Measurements from ENCODE around the gene MAS1. TPM values are rescaled to one million over a fixed set of nuclear protein-coding genes. Genes with fewer than 3 reads are reported as not detected.

MAS1 gene
- polyA plus RNA-seq, 1 of the 3 experiments (the other 2 are of a cell fraction): not detected

GRCh38 chr6:159906400-159906799 lies 15.6 kb downstream of the MAS1 start:
- no peak overlapping the region for H3K27ac ChIP-seq (ENCODE audit: low read depth in 2 of 2, low read length in 1 of 2)
- POLR2A ChIA-PET: no interaction called here

GRCh38 chr6:159908535-159908934 lies 17.7 kb downstream of the MAS1 start:
- no peaks in the 10 kb centered on the region for H3K9me2 ChIP-seq
- no peak overlapping the region for H3K4me3 ChIP-seq (ENCODE audit: low read depth in 2 of 2, low read length in 1 of 2)
- H2AFZ ChIP-seq (ENCODE audit: low read depth): no peak overlapping the region
- H4K20me1 ChIP-seq (ENCODE audit: insufficient read depth): no peaks in the 10 kb centered on the region
- no peaks in the 10 kb centered on the region for H3K9me3 ChIP-seq
- no peak overlapping the region for H3K9ac ChIP-seq
- peaks cover 0 to 11% of the 10 kb centered on the region in 2 experiments; a peak in 1 of 4 replicates for H3K4me1 ChIP-seq (ENCODE audit: control insufficient read depth in 1 of 2, insufficient read depth in 2 of 2, low read depth in 1 of 2, low read length in 1 of 2)
- DNase-seq: no peak
- no peak overlapping the region for H3K4me2 ChIP-seq
- H3K27me3 ChIP-seq (ENCODE audit: insufficient read depth): peaks cover 8% of the 10 kb centered on the region; the same call in 1 of the 2 replicates
- no peaks in the 10 kb centered on the region for H3K79me2 ChIP-seq (ENCODE audit: insufficient read depth)
- H3K36me3 ChIP-seq (replicated peaks in 1 of 2; ENCODE audit: control insufficient read depth in 1 of 2, insufficient read depth in 2 of 2, low read length in 1 of 2): no peaks in the 10 kb centered on the region
- no peaks in the 10 kb centered on the region for H3F3A ChIP-seq (replicated peaks; ENCODE audit: insufficient read depth)
- H3K27ac ChIP-seq (ENCODE audit: low read depth in 2 of 2, low read length in 1 of 2): no peak overlapping the region
- ChIA-PET CTCF (no interaction called here), POLR2A (no interaction called here)
- TF ChIP-seq NRF1 (IDR thresholded peaks at IDR 0.05; ENCODE audit: low read depth, low read length) (no peak), ELF1 (IDR thresholded peaks at IDR 0.05) (no peak), RXRA (IDR thresholded peaks at IDR 0.05; ENCODE audit: borderline replicate concordance, low read depth) (no peak), TEAD4 (IDR thresholded peaks at IDR 0.05; ENCODE audit: borderline replicate concordance, insufficient read depth) (no peak), TAF1 (IDR thresholded peaks at IDR 0.05; ENCODE audit: borderline replicate concordance, low read depth, low read length) (no peak), POLR2AphosphoS5 (IDR thresholded peaks at IDR 0.05; ENCODE audit: low read depth, low read length) (no peak), RAD21 (IDR thresholded peaks at IDR 0.05; ENCODE audit: low read length) (no peak), EZH2phosphoT487 (IDR thresholded peaks at IDR 0.05; ENCODE audit: borderline replicate concordance, low read depth) (no peak), CHD2 (IDR thresholded peaks at IDR 0.05; ENCODE audit: low read length, partially characterized antibody) (no peak), FOXM1 (IDR thresholded peaks at IDR 0.05; ENCODE audit: low read depth) (no peak), SMC3 (IDR thresholded peaks at IDR 0.05; ENCODE audit: low read depth, low read length) (no peak), RFX5 (IDR thresholded peaks at IDR 0.05; ENCODE audit: low read length) (no peak), USF2 (IDR thresholded peaks at IDR 0.05; ENCODE audit: borderline replicate concordance, low read depth, low read length) (no peak), MXI1 (IDR thresholded peaks at IDR 0.05; ENCODE audit: low read depth, low read length) (no peak), NFIC (IDR thresholded peaks at IDR 0.05; ENCODE audit: borderline replicate concordance) (no peak), MEF2A (IDR thresholded peaks at IDR 0.05; ENCODE audit: borderline replicate concordance, low read depth) (no peak), REST (IDR thresholded peaks at IDR 0.05; ENCODE audit: low read depth, low read length) (no peak), MAX (IDR thresholded peaks at IDR 0.05; ENCODE audit: low read depth) (no peak), JUND (IDR thresholded peaks at IDR 0.05) (no peak), EP300 (IDR thresholded peaks at IDR 0.05; ENCODE audit: borderline replicate concordance in 1 of 2, low read depth in 1 of 2, low read length in 1 of 2) (no peak)
- 63% methylated on average over 4 of the region's 4 CpGs for WGBS (ENCODE audit: low lambda C conversion rate)

More at GRCh38 chr6:159906400-159906799, 15.6 kb downstream of the MAS1 start:
- Histone ChIP-seq H3K9me3 (no peaks in the 10 kb centered on the region), H3F3A (replicated peaks; ENCODE audit: insufficient read depth) (no peaks in the 10 kb centered on the region), H4K20me1 (ENCODE audit: insufficient read depth) (no peaks in the 10 kb centered on the region), H3K27me3 (ENCODE audit: insufficient read depth) (no peaks in the 10 kb centered on the region; the same call in 1 of the 2 replicates), H3K9me2 (no peaks in the 10 kb centered on the region), H3K4me3 (ENCODE audit: low read depth in 2 of 2, low read length in 1 of 2) (no peak overlapping the region), H3K9ac (no peak overlapping the region), H3K4me1 (ENCODE audit: control insufficient read depth in 1 of 2, insufficient read depth in 2 of 2, low read depth in 1 of 2, low read length in 1 of 2) (peaks cover 0 to 11% of the 10 kb centered on the region in 2 experiments; a peak in 1 of 4 replicates), H3K79me2 (ENCODE audit: insufficient read depth) (no peaks in the 10 kb centered on the region), H2AFZ (ENCODE audit: low read depth) (no peak overlapping the region), H3K4me2 (no peak overlapping the region), H3K36me3 (replicated peaks in 1 of 2; ENCODE audit: control insufficient read depth in 1 of 2, insufficient read depth in 2 of 2, low read length in 1 of 2) (no peaks in the 10 kb centered on the region)
- TF ChIP-seq RCOR1 (IDR thresholded peaks at IDR 0.05; ENCODE audit: low read length) (peak; percentile 64; the same call in 1 of the 2 replicates), GATA2 (CRISPR knock-in tag; IDR thresholded peaks at IDR 0.05) (peak; percentile 87), USF1 (IDR thresholded peaks at IDR 0.05; ENCODE audit: borderline replicate concordance, low read depth) (no peak)
- peak; percentile 58 for DNase-seq
- CTCF ChIA-PET: interaction anchor here (0.7 to 1.4 kb wide), 2 partner anchors 26 to 613 kb away, joined by 3 read pairs; no protein-coding TSS in a partner anchor
- WGBS (ENCODE audit: low lambda C conversion rate): 17% methylated on average over 3 of the region's 3 CpGs
